C4-2B (cell line): ENCODE data around the gene PTPRN2.

Experiments used
- H3K27ac ChIP-seq: fragments of 450-650 bp; 2 replicates; pipeline ENCODE4 v1.5.1; 2017
- ZFX ChIP-seq: fragments of 450-650 bp; IDR thresholded peaks from 2 replicates; pipeline ENCODE4 v1.6.1; 2017
- TF ChIP-seq, protein P1 (sequence below): fragments of 450-650 bp; conservative IDR thresholded peaks from 2 replicates; pipeline ENCODE4 v1.5.1; 2017; ENCODE audit warnings: mild to moderate bottlenecking

The PTPRN2 gene

DNA sequence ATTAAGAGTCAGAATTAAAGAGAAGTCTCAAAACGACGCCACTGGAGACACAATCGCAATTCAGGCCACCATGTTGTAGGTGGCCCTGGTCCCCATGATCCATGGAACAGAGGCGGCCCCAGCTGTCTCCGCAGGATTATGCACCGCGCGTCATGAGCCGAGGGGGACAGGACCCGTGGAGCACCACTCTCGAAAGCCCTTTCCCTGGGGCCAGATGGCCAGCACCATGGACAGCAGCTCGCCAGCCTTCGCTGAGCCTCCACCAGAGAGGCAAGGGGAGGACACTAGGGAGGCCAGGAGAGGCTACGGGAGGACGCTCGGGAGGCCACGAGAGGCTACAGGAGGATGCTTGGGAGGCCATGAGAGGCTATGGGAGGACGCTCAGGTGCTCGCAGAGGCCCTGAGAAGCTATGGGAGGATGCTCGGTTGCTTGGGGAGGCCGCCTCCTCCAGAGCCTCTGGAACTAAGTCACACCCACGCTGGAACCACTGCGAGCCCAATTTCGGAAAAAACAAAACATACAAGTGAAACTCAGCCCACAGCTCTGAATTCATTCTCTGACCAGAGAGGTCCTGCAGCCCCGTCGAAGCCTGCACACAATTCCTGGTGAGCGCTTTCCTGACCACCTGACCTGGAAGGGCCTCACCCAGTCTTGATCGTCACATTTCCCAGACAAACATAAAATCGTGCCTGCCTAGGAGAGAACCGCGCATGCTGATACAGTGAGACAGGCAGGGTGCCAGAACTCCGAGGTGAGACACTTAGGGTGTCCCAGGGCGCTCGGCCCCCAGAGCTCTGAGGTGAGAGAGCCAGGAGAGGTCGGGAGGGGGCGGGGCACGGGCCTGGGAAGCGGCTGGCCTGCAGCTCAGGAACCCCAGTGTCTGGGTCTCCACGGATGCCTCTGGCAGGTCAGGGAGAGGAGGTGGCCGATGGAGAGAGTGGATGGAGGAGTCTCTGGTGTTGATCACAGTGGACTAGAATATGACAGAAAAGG is 224.4 kb downstream of the PTPRN2 start:
- no peak for TF ChIP-seq ZFX
- TF ChIP-seq, protein P1, sequence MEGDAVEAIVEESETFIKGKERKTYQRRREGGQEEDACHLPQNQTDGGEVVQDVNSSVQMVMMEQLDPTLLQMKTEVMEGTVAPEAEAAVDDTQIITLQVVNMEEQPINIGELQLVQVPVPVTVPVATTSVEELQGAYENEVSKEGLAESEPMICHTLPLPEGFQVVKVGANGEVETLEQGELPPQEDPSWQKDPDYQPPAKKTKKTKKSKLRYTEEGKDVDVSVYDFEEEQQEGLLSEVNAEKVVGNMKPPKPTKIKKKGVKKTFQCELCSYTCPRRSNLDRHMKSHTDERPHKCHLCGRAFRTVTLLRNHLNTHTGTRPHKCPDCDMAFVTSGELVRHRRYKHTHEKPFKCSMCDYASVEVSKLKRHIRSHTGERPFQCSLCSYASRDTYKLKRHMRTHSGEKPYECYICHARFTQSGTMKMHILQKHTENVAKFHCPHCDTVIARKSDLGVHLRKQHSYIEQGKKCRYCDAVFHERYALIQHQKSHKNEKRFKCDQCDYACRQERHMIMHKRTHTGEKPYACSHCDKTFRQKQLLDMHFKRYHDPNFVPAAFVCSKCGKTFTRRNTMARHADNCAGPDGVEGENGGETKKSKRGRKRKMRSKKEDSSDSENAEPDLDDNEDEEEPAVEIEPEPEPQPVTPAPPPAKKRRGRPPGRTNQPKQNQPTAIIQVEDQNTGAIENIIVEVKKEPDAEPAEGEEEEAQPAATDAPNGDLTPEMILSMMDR, result no peak

DNA sequence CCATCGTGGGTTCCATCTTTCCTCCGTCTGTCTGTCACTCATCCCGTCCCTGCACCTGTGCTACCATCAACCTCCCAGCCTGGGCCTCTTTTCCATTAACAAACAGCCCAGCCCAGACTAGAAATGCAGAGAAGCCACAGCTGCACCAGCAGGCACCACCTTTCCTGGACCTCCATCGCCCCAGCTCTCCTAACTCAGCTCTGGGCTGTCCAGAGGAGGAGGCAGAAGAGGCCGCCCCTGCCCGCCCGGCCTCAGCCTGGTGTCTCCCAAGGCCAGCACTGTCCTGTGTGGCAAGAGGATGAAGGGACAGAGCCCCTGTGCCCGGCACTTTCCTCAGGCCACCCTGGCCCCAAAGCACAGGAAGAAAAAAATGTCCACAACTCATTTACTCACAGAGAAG is 225.6 kb downstream of the PTPRN2 start:
- no peak overlapping the region for H3K27ac ChIP-seq
- TF ChIP-seq, protein P1, result no peak
- TF ChIP-seq ZFX, result no peak

More for the DNA sequence above, 224.4 kb downstream of the PTPRN2 start:
- H3K27ac ChIP-seq, result no peak overlapping the region

DNA sequence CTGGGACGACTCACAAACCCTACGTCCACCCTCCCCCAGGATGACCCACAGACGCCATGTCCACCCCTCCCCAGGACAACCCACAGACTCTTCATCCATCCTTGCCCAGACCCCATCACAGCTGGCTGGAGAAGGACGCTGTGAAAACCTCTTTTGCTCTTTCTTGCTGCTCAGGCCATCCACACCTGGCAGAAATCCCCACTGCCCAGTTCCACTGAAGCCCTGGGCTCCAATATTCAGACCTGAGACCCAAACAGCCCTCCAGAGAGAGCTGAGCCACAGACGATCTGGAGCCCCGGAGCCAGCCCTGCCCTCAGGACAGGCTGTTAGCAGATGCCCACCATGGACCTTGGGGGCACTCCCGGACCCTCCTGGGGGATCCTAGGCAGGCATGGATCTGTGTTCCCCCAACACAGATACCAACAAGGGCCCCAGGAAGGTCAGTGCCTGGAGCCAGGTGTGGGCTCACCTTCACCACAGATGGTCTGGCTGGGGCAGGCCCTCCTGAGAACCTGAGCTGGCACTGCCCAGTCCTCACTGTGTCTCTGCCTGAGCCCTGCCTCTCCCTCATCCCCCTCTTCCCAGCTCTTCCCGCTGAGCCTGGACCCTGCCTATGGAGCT is 226.2 kb downstream of the PTPRN2 start:
- no peak for TF ChIP-seq ZFX
- TF ChIP-seq, protein P1, result no peak
- no peak overlapping the region for H3K27ac ChIP-seq

DNA sequence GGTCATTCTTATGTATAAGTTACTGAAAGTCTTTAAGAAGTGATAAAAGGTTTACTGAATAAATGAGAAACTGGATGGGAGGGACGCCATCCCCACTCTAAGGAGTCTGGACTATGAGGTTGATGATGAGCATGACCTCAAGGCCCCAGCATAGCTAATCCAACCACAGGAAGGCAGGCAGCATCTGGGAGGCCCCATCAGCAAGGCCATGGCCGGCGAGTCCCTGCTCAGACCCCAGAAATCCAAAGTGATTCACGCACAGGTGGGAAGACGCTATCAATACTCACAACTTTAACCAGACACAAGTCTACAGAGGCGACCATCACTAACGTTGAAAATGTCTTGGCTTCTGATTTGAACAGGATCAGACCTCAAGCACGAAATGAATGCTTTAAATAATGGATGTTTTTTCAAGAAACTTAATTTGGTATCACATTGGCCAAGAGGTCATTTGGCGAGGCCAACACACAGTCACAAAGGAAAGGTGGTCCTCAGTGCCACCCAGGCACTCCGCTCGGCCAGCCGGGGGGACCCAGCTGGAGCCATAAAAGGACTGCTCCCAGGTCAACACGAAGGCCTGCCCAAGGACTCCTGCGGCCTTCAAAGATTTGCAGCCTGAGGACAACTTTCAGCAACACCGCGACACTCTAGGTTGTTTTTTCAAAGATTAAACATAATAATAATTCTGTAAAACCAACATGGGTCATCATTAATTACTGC is 228.5 kb downstream of the PTPRN2 start:
- H3K27ac ChIP-seq, result no peak overlapping the region
- no peak for TF ChIP-seq ZFX
- TF ChIP-seq, protein P1, result no peak

DNA sequence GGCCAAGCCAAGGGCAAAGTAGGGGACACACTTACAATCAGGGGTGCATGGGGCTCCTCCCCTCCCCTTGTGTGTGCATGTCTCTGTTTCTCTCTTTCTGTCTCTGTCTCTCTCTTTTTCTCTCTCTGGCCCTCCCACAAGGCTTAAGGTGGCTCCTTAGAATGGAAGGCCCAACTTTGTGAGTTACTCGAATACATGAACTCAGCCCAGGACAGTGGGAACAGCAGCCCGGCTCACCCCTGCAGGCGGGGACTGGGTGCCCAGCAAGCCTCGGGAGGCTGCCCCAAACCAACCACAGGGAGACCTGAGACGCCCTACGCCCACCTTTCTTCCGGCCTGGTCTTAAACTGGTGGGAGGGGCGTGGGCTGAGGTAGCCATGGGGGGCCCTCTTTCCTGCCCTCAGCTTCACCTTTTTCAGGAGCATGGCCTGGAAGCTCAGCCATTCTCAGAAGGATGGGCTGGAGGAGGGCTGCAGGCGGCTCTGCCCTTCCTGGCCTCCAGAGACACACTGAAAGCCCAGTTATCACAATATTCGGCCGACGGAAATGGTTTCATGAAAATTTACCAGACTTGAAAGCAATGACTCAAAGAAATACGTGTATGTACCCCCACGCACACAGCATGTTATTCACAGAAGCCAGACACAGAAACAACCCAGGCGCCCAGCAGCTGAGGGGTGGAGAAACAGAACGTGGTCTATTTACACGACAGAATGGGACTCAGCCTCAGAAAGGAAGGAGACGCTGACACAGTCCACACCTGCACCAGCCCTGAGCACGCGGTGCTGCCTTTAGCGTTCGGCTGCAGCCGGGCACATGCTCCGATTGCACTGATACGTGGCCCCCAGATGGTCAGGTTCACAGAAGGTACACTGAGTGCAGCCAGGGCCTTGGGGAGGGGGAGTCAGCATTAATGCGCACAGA is 229.5 kb downstream of the PTPRN2 start:
- no peak for TF ChIP-seq ZFX
- TF ChIP-seq, protein P1, result no peak
- H3K27ac ChIP-seq, result no peak overlapping the region

DNA sequence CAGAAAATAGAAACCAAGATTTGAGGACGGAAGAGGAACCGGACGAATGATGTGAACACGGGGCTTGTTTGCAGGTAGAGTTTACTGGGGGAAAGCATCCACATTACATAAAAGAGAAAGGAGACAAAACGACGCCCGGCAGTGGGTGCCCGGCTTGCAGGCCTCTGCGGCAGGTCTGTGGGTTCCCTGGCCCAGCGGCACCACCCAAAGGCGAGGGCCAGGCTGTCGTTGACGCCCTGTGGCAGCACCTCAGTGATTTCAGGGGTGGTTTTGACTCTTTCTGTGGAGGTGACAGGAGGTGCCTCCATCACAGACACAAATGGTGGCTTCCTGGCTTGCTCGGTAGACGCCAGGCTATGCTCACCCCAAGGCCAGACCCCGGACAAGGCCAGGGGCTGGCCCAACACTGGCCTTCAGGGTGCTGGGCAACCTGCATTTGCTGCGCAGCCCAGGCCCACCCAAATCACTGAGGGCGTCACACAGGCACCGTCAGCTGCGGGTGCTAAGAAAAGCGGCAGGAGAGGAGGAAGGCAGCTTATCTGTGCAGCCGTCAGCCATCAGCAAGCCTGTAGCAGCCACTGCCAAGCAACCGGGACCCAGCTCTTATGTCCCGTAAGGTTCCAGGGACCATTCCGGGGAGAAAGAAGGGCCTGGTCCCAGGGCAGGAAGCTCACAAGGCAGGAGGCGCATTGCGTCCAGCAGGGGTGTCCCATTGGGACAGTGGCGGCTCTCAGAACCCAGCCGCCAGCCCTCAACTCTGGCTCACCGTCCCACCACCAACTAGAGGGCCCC is 230.3 kb downstream of the PTPRN2 start:
- no peak overlapping the region for H3K27ac ChIP-seq
- TF ChIP-seq ZFX, result no peak
- TF ChIP-seq, protein P1, result no peak
